GM21576 (cell line): Measurements from ENCODE around the gene SLC10A1.

Experiments used
- ATAC-seq: cut with Tn5 transposase; IDR thresholded peaks from one replicate; pipeline ENCODE4 v1.9.1; 2021; ENCODE audit warnings: mild to moderate bottlenecking, moderate library complexity; ENCODE audit not compliant: unreplicated experiment

Gene SLC10A1

DNA sequence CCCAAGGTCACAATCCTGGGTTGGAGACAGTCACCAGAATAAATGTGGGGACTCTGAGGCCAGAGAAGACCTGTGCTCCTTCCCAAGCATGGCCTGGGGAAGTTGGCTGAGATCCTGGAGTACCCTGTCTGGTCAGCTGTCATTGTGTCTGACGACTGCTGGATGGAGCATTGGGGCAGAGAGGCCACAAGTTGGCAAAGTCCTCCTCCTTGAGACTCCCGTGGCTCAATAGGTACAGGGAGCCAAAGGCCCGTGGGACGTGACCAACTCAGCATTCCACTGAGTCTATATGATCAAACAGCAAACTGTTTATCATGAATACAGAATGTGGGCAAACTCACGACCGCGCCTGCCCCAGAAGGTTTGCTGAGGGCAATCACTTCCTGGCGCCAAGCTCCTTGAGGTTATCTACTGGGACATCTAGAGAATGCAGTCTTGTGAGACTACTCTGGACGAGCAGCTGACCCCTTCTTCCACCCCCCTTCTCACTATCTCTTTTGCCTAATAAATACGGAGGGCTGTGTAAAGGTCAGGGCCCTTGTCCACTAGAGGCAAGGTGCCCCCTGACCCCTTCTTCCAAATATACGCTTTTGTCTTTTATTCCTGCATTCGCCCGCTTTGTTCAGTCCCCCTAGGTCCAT lies 14.3 kb upstream of the SLC10A1 start:
- no peak for ATAC-seq

DNA sequence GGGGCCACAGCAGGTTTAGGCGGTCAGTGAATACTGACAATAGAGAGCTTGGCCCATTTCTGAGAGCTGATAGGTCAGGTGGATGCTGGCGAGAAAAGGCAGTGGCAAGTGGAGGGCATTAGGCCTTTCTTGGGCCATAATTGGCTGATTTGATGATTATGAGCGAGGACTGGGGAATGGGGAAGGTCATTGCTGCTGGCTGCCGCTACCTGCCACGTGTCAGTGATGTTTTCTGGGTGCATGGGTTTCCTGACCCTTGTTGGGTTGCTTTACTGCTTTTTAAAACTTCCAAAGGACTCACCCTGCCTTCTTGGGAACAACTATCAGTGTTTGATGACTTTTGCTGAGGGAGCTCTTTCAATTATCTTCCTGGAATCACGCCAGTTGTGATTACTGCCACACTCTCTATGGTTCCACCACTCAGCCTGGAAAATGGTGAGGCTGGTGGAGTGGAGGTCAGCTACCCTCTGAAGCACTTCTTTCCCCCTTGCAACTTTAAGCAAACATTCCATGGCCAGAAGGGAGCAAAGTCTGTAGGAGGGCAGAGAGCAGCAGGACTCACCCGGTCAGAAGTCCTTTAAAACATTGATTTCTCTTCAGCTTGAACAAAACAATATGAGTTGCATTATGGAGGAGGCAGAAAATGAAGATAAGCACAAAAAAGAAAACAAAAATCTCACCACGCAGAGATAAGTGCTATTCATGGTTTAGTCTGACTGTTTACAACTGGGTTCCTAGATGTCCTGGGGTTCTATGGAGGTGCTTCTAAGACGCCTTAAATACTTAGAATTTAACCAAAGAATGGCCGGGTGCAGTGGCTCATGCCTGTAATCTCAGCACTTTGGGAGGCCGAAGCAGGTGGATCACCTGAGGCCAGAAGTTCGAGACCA lies 12.1 kb upstream of the SLC10A1 start:
- ATAC-seq: no peak

DNA sequence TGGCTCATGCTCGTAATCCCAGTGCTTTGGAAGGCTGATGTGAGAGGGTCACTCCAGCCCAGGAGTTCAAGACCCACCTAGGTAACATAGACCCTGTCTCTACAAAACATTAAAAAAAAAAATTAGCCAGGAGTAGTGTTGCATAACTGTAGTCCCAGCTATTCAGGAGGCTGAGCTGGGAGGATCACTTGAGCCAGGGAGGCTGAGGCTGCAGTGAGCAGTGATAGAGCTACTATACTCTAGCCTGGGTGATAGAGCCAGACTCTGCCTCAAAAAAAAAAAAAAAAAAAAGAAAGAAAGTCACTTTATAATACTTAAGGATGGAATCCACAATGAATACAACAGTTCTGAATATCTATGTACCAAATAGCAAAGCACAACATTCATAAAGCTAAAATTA lies 10.2 kb upstream of the SLC10A1 start:
- no peak for ATAC-seq

DNA sequence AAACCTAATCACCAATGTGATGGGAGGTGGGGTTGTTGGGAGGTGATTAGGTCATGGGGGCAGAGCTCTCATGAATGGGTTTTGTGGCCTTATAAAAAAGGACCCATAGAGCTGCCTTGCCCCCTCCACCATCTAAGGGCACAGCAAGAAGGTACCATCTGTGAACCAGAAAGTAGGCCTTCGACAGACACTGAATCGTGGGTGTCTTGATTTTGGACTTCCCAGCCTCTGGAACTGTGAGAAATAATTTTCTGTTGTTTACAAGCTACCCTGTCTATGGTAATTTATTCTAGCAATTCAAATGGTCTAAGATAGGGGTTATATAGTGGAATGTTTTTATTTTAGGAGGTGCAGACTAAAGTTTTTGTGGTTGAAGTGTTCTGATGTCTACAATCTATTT lies 7.9 kb upstream of the SLC10A1 start:
- ATAC-seq: no peak

DNA sequence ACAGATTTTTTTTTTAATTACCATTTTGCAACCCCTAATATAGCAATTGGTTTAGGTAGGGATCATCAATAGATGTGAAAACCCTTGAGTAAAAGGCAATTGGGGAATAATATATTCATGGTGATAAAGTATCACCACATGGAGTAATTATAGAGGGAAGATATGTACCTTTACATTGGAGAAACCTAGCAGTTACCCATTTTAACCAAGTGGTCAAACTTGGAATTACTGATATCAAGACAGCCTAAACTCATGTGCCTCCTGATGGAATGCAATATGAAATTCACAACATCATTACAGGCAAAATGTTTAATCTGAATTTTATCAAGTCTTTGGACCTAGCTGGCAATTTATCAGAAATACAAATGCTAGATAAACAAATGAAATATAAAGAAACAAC lies 6.7 kb upstream of the SLC10A1 start:
- ATAC-seq: no peak

DNA sequence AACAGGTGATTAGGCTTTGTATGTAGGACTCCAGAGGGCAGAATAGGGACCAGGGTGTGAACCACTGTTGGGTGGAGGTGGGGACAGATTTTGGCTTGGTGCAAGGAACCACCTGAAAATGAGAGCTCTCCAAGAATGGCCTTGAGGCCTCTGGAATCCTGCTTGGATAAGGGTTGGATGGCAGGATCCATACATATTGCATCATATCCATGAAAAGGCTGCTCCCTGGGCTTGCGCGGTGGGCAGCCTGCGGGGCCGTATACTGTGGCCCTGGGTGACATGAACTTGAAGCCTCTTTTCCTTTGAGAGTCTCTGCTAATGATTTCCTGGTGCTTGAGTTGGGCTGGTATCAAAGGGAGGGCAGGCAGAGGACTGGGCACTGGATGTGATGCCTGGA lies 1.3 kb upstream of the SLC10A1 start:
- no peak for ATAC-seq

DNA sequence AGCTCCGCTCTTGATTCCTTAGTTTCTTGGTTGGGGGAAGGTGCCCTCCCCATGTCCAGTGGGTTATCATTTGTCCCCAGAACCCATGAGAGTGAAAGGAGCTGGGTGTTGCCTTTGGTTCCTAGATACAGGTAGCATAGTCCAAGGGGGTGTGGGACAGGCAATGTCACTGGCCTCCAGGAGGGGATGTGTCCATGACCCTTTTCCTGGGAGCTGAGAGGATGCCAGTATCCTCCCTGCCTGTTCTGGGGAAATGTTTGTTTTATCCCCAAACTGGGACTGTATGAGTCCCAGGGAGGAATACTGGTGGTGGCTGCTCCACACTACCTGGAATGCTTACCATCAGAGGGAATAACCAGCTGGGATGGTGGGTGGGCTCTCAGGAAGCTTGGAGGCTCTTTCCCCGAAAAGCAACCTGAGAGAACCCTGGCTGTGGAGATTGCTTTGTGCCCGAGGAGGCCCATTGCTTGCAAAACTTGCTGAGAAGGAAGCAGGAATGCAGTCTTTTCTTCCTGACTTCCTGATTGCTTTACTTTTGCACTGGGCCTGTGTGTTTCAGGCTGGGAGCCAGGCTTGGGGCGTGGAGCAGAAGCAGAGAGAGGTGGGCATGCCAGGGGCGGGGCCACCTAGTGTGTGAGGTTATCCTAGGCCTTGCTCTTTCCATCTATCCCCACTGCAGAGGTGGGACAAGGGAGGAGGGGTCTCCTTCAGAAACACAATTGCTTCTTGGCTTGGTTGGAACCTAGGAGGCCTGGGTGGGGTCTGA lies 715 bp upstream of the SLC10A1 start:
- ATAC-seq: no peak

DNA sequence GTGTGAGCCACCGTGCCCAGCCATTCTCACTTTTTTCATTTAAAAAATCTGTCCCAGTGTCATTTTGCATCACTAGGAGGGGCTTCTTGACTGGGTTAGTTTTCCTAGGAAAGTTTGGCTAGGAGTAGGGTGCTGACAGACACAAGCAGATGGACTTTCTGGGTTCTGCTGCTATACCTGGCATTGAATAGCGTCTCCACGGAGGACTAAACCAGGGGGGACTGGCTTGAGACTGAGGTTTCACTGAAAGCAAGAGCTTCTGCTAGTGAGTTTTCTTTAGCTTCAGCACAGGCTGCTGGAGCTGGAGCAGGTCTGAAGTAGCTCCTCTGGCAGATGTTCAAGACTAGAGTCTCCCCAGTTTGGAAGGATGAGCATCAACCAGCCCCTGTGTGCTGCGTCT lies 1.4 kb downstream of the SLC10A1 start:
- no peak for ATAC-seq

DNA sequence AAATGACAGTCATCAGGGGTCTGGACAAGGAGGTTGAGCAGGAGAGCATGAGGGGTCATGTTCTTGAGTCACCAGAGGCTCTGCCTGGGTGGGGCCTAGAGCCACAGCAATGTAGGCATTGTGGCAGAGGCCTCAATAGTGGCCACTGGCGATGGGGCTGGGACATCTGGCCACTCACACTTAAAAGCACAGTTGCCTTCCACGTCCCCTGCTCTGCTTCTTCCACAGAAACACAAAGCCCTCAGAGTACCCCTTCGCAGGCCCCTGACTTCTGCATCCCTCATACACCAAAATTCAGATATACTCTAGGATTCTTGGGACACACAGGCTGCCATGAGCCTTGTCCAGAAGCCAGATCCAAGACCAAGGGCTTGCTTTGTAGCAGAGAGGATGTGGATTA lies 2.2 kb downstream of the SLC10A1 start:
- ATAC-seq: no peak

DNA sequence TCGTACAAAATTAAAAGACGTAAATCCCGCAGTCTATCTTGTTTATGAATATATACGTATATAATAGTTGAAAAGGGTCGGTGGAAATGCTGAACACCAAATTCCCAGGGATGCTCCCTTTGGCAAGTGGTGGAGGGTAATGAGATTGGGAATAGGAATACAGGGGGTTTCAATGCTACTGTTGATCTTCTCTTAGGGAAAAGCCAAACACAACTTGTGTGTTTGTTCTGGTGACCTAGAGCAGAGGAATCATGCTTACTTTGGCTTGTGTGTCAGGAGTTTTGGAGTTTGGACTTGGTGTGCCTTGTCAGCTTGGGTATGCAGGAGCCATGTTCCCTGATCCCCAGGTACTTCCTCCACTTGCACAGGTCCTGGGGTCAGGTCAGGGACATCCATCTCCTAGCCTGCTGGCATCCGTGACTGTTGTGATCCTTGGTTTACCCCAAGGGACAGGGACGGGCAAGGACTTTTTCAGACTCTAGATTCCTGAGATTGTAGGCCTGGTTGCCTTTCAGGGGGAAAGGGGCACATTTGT lies 4.1 kb downstream of the SLC10A1 start:
- no peak for ATAC-seq

DNA sequence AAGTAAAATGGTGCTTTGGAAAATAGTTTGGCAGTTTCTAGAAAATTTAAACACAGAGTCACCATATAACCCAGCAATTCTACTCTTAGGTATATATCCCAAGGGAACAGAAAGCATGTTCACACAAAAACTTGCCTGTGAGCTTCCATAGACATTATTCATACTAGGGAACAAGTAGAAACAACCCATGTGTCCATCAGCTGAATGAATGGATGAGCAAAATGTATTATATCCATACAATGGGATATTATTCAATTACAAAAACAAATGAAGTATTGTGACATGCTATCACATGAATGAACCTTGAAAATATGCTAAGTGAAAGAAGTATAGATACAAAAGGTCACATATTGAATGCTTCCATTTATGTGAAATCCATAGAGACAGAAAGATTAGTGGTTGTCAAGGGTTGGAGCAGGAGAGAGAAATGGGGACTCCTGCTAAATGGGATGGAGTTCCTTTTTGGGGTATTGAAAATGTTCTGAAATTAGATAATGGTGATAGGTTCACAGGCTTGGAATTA lies 7.9 kb downstream of the SLC10A1 start:
- ATAC-seq: no peak

DNA sequence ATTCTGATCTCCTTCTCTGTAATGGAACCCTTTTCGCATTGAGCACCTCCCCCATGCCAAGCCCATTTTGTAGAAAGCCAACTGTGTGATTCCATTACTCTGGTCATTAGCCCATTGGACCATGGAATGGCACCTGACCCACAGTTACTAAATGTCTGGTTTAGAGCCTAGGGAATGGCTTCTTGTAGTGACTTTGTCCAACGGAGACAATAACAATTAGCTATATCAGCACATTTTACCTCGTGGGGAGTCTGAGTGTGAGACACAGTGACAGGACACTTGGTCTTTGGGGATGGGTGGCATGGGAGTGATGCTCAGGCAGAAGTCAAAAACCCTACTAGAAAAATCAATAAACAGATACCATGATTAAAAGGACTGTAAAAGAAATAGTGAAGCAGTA lies 10.4 kb downstream of the SLC10A1 start:
- ATAC-seq: no peak

DNA sequence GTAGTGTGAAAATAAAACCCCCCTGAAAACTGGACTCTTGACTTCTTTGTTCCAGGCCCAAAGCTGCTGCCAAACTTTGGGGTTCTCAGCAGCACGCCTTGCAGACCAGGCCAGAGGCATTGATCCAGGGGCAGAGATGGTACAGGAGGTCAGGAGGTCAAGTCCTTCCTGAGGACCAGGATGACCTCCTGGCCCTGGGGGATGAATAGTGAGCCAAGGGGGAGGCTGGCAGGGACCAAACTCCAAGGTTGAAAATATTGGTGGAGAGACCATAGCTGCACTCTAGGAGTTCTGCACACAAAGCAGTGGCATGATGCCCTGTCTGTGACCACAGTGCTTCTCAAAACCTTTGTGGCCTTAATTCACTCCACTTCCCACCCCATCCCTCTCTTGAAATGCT lies 12.1 kb downstream of the SLC10A1 start:
- ATAC-seq: no peak

DNA sequence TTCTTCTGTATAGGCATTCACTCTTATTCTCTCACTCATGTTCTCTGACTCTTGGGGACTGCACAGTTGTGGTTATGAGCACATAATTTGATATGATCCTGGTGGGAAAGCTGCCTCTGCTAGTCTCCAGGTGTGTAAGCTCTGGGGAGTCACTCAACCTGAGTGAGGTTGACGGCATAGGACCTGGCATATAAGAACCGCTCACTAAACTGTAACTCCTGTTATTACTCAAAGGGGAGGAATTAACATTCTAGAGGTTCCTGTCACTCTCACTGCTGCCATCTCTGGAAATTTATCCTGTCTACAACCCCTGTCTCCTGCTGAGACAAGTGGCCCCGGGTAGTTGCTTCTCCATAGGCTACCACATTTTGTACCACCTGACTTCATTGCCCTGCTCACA lies 16.1 kb downstream of the SLC10A1 start:
- ATAC-seq: no peak

DNA sequence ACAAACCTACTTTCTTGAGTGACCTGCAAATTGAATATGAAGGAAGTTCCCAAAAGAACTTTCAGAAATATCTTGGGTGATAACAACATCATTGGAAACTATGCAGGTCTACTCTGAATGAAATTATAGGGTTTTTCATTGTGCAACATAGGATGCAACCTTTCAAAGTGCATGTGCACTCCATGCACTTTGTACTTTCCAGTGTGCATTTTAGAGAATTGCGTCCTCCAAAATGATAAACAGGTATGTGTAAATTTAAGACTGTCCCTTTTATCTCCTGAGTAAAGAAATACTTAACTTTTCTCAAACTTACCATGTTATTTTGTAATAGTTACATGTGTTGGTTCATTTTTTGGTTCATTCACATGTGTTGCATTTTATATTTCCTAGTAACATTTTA lies 16.9 kb downstream of the SLC10A1 start:
- ATAC-seq: no peak

DNA sequence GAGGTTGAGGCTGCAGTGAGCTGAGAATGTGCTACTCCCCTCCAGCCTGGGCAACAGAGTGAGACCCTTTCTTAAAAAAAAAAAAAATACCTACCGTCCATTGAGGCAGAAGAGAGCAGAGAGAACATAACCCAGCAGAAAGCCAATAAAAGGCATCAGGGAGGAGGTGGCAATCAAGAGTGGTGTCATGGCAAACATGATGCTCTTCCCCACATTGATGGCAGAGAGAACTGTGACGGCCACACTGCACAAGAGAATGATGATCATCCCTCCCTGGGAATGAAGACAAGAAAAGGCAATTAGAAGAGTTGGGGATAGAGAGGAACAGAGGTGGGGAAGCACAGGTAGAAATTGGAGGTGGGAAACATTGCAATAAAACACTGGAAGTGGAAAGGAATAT lies 18.0 kb downstream of the SLC10A1 start:
- no peak for ATAC-seq

DNA sequence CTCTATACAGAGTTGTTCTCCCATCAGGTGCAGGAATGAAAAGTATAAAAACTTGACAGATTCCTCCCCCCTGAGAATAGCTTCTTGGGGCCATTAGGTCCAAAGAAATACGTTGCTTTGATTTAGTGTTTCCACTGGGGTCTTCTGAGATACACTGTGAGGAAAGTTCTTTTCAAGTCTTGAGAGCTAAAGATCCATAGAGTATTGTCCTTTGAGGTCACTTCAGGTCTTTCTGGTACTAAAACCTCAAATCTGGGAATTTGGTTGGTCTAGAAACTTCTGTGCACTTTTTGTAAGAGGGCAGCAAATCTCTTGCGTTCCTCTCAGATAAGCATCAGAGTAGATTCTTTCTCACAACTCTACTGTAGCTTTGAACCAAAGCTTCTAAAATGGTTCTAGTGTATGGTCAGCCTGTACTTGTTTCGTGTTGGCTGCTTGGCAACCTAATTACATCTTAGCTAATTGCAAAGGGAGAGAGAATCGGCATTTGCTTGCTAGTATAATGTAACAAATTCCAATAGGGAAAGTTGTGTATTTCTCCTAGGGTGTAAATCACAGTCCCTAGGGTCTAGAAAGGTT lies 20.1 kb downstream of the SLC10A1 start:
- ATAC-seq: no peak

DNA sequence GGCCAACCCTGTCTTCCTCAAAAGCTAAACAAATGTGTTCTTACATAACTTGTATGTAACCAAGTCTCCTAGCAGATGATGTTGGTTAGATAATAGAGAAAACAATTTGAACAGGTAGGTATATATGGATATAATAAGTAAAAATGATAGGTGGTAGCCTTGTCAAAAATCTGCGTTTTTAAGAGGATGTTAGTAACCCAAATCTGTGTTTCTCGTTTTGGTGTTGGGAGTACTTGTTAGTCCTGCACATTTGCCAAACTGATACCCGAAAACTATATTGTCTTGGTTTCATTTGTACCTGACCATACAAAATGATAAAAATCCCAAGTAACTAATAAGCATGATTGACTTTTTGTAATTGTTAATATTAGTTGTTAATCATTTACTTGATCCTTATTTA lies 22.0 kb downstream of the SLC10A1 start:
- no peak for ATAC-seq

DNA sequence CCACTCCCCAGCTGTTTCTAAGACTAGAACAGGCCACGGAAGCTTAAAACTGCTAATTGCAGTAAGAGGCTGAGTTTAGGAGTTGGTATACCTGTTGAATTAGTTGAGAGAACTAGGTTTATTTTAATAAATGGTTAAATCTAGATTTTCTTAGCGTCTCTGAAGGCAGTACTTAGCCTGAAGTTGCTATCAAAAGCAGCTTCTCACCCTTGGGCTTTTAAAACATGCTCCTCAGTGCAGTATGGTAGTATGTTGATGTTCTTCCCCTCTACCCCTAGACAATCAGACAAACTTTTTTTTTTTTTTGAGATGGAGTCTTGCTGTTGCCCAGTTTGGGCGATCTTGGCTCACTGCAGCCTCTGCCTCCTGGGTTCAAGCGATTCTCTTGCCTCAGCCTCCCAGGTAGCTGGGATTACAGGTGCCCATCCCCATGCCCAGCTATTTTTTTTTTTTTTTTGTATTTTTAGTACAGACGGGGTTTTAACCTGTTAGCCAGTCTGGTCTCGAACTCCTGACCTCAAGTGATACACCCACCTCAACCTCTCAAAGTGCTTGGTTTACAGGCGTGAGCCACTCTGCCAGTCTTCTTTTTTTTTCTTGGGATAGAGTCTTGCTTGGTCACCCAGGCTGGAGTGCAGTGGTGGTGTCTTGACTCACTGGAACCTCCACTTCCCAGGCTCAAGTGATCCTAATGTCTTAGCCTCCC lies 23.3 kb downstream of the SLC10A1 start:
- no peak for ATAC-seq
